Nucleus accumbens (tissue), 56 donors: Measurements from ENCODE around the gene RANBP1.

Source experiments
- DNase-seq, 56 donors: peaks; one replicate each; lab custom pipeline; 2025; lab: John Stamatoyannopoulos, UW

RANBP1 gene

GRCh38 chr22:20106849-20107237 lies 9.1 kb upstream of the RANBP1 start:
- no peak for DNase-seq

DNA sequence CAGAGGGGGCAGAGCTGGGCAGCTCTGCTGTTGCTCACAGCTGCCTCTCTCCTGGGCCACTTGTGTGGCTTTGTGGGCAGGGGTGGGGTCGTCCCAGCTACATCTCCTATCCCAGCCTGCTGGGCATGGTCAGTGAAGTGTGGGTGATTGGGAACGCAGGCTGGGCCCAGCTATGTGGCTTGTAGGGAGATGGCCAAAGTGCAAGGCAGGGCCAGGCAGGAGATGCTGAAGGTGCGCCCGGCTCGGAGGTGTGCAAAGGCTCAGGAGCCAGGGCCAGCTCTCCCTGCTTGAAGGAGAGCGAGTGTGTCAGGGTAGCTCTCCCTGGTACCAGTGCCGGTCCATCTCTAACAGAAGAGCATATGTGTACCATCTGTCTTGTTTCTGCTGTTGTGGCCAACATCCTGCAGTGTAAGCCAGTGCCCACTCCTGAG lies 8.4 kb upstream of the RANBP1 start:
- DNase-seq, result no peak

DNA sequence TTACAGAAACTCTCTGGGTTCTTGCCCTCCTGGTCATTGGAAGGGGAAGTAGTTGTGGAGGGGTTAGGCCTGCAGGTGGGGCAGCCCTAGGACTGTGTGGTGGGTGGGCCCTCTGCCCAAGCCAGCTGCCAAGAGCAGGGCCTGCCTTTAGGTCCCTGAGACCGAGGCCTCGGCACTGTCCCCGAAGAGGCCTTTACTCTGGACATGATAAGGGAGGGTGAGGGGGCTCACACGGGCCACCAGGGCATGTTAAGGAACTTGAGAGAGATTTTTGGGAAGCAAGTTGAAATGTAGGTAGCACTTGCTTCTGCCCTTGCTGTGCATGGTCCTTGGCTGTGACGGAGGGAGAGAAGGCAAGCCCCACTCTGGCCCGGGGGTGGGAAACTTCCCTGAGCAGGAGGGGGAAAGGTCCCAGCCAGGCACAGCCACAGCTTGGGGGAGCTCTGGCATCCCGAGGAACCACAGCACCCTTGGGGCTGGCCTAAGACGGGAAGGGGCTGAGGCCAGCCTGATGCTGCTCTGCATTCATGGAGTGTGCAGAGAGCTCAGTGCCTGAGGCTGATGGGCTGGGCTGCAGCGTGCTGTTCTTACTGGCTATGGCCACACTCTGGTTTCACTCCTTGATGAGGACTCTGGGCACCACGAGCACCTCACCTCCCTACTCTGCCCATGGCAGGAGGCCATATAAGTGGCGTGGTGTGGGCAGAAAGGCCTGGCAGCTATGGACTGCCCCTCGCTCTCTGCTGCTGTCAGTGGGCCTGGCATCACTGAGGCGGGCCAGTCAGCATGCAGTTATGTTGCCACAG lies 7.8 kb upstream of the RANBP1 start:
- no peak for DNase-seq

DNA sequence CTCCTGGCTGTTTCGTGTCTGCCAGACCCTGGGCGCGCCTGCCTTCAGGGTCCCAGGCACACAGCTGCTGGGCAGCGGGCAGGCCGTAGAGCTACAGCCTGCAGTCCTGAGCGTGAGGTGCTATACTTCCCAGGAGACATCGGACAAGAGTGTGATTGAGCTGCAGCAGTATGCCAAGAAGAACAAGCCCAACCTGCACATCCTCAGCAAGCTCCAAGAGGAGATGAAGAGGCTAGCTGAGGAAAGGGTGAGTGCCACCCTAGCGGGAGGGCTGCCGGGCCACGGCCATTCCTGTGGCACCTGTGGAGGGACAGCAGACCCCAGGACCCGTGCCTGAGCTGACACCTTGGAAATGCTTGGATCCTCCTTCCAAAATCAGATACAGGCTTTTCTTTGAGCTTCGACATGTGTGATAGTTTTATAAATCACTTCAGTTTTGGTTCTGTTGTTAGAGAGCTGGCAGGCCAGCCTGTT lies 7.1 kb upstream of the RANBP1 start:
- DNase-seq, result no peak

DNA sequence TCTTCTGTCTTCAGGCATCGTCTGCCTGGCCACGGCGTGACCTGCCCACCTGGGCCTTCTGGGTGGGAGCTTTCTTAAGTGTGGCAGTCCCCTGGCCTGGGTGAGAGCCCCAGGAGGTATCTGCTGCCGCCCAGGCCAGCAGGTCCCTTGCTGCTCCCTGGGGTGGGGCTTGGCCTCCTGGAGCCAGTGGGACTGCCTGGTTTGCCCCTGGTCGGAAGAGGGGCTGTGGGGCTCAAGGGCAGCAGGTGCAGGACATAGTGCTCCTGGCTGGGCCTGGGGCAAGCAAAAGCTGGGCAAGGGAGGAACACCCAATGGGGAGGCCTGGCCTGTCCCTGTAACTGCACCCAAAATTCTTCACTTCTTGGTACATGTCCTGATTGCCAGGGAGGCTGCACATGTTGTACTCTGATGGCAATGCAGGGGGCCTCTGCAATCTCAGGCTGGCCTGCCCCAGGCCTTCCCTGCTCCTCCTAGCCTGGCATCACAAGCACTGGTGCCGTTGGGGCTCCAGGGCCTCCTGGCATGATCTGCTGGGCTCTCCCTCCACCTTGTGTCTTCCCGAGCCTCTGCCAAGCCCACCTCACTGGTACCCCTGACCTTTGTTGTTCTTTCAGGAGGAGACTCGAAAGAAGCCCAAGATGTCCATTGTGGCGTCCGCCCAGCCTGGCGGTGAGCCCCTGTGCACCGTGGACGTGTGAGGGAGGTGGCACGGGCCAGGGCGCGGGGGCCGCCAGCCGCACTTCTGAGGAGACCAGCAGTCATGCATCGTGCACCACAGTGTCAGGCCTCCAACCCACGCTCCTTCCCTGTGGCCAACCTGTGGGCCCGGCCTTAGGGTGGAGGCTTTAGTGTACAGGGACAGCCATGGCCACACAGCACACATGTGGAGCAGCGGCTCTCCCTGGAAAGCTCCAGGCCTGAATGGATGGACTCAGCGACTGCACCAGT lies 6.2 kb upstream of the RANBP1 start:
- DNase-seq, result no peak

DNA sequence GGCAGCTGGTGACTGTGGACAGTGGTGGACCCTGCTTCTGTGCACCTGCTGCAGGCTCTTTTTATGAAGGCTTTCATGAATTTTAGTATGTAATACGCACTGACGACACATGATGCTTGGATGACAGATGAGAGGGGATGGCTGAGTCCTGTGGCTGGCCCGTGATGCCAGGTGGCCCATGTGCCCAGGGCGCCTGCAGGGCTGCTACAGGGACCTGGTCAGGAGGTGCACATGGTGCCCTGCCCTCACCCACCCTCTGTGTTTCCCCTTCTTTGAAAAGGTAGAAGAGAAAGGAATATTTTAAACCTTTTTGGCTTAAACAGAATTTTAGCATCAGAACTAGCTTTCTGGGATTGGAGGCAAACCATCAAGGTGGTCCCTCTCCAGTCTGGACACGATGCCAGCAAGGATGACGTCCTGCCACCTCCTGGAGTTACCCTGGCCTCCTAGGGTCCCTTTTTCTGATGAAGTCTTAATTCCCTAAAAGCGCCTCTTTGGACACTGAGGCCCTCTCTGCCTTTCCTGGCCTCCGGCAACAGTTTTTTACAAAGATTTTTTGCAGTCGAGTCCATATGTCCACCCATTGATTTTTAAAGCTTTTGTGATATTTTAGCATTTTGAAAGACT lies 5.4 kb upstream of the RANBP1 start:
- DNase-seq, result no peak

DNA sequence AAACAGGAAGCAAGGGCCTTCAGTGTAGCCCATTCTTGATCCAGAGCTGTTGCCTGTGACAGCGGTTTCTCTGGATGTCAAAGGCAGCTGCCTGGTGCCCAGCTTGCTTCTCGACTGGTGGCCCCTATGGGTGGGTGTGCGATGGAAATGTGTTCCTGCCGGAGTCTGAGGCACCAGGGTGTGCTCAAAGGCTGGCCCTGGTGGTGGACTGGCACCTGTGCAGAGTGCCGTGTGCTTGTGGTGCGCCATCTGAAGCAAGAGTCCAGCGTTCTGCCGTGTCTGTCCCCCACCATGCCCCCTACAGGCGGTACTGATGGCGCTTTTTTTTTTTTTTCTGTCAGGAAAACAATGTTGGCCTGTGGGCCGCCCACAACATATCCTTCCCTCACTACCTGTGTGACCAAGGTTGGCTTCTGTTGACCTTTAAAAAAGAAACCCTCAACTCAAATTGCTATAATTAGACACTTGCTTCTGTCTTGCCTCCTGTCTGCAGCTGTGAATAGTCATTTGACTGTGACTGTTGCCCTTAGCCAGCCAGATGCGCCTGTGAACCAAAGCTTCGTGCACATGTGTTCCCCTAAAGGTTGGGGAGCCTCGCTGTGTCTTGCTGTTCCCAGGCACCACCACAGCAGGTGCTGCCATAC lies 4.7 kb upstream of the RANBP1 start:
- no peak for DNase-seq

GRCh38 chr22:20111689-20112622 lies 3.9 kb upstream of the RANBP1 start:
- peak in 12 of 56 donors; percentile 11 to 60 (median 29) for DNase-seq

DNA sequence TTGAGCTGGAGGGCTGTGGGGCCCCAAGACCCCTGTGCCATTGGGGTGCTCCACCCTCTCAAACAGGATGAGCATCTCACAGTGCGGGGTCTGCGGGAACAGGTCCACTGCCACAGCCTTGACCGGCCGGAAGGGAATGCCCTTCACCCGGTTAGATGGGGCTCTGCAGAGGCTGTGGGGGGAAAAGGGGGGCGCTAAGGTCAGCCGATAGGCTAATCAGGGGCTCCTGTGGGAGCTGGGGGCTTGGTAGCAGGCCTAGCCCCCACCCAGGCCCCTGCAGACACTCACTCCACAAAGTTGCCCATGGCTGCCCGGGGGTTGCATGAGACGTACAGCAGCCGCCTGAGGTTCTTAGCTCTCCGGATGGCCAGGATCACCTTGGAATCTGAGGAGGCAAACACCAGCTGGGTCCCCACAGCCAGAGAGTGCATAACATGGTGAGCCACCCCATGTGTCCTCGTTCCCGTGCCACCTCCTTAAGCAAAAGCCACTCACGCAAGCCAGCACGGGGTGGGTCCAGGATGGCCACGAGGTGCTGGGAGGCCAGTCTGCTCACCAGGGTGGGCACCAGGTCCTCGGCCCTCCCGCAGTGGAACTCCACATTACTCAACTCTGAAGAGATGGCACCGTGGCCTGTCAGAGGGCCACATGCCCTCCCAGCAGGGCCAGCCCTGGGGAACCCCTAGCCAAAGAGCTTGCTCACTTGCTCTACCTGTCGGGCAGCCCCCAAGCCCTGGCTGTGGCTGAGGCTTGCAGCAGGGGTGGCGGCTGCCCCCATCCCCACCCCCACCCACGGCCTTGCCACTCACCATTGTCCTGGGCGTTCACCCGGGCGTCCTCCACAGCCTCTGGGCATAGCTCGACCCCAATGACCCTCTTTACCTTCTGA lies 3.0 kb upstream of the RANBP1 start:
- DNase-seq, result no peak

DNA sequence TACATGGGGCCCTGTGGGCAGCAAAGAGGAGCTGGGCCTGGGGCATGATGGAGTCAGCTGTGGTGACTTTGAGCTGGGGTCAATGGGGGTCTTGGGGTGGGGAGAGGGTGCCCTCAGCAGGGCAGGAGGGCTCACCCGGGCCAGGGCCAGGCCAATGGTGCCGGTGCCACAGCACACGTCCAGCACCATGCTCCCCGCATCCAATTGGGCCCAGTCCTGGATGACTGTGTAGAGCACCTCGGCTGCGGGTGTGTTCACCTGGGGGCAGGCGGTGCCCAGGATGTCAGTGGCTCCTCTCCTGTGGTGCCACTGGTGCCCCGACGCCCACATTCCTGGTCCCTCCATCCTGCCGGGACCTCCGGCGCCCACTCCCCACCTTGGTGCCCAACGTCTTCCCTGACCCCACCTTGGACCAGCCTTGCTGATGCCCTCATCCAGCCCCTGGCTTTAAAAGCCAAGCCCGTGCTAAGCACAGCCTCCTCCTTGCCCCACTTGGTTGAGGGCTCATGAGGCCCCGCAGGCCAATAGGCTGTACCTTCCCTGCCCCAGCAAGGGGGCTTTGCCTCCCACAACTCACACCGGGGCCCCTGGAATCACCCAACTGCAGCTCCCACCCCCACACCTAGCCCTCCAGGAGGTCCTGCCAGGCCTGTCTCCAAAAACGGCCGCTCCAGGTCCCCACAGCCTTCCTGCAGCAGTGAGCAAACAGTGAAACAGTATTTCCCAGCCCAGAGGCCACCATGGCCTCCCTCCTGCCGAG lies 2.2 kb upstream of the RANBP1 start:
- no peak for DNase-seq

DNA sequence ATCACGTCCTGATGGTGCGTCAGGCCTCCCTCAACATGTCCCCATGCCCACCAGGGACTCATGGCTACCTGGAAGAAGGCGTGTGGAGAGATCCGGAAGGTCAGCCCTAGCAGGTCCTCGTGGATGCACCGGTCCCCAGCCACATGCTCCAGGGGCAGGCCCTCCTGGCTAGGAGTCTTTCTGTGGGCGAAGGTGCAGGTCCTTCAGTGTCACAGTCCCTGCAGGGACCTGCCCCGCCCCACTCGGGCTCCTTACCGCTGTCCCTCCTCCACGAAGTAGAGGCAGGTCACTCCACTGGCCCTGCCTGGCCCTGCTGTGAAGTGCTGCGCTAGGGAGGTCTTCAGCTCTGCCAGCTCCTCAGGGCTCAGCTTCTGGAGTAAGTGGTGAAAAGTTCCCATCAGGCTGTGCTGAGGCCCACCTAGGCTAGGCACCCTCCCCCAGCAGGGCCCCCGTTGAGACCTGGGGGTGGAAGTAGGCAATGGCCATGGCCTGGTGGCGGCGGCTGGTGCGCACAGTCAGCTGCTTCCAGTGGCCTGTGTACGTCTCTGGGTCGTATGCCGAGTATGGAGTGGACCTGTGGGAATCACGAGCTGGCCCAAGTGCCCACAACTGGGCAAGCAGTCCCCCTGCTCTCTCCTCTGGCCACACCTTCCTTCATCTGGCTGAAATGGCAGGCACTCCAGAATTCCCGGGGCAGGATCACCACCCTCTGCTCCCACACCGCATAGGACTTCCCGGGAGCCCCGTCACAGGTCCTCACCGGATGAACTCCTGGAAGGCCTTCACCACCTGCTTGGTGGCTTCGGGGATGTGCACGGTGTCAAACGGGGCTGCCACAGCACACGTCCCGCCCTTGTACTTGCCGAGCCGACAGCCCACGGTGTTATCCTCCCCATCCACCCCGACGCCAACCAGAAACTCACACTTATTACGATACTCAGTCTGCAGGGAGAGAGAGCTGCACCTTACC lies 1.1 kb upstream of the RANBP1 start:
- no peak for DNase-seq

- DNase-seq, result no peak
Observed at GRCh38 chr22:20116376-20116950, 559 bp downstream of the RANBP1 start.

DNA sequence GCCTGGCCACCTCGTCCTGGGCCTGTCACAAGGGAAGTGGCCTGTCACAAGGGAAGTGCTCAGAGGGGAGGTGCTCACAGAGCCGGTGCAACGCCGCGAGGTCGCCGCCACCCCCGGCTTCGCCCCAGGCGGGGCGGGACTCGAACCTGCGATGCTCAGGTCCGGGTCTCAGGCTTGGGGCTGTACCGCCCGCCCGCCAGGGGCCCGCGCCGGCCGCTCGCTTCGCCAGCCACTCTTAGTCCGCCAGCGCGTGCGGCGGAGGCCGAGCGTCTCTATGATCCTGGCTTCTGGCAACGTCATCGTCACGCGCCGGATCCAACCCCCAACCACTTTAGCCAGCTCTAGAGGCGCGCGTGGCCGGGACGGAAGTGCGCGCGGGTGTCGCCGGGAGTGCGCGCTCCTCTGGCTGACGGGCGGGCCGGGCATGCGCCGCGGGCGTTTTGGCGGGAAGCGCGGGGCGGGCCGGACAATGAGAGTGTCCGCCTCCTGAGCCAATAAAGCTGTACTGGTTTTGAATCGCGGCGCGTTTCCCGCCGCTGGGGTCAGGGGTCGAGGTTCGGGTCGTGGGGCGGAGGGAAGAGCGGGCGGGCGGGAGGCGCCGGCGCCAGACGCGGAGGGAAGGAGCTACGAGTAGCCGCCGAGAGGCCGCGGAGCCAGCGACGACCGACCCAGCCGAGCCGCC lies 1.2 kb downstream of the RANBP1 start, which contains the start of gene TRMT2A:
TRMT2A (minus strand) TSS at position 276 of the 682 bp plus-strand sequence. CDS start 320 bp downstream, outside the sequence.
- peak; percentile 74 to 98 (median 95) for DNase-seq

GRCh38 chr22:20117633-20118299 lies 1.9 kb downstream of the RANBP1 start:
- DNase-seq, result peak in 3 of 56 donors; percentile 33 to 50 (median 45)
